ENCODE measurements around the gene CNEP1R1. TPM values are rescaled to one million over a fixed set of nuclear protein-coding genes. Genes with fewer than 3 reads are reported as not detected.

Gene CNEP1R1
- polyA plus RNA-seq, 2 donors = 8.3 to 14.8 TPM

Other genes with a start within 250 kb of the CNEP1R1 start
- gene ZNF423, start 169.1 kb upstream of the CNEP1R1 start, polyA plus RNA-seq = under 1 TPM; 0.53 to 0.67 TPM
- 1 to 10 TPM; 3.9 to 6.3 TPM for gene HEATR3, start 40.7 kb downstream of the CNEP1R1 start, polyA plus RNA-seq
- 1 to 10 TPM; 2.6 to 3.0 TPM for gene TENT4B, start 128.1 kb downstream of the CNEP1R1 start, polyA plus RNA-seq
- gene ADCY7, start 241.3 kb downstream of the CNEP1R1 start, polyA plus RNA-seq = 1 to 10 TPM; 8.9 to 9.5 TPM

Data from esophagus (tissue), 2 donors.